CD4-positive, alpha-beta memory T cell (primary cell): ENCODE data around the gene GRIK4. TPM values are rescaled to one million over a fixed set of nuclear protein-coding genes. Genes with fewer than 3 reads are reported as not detected.

Source experiments
- CTCF ChIA-PET: fragments of 350-600 bp; sonication (Branson Sonifier 250); formaldehyde crosslinking; loops from one replicate; lab custom pipeline; 2021; ENCODE audit warnings: inconsistent platforms; ENCODE audit not compliant: partially characterized antibody; lab: Charles Lee
- POLR2A ChIA-PET: fragments of 350-600 bp; sonication (Branson Sonifier 250); formaldehyde crosslinking; loops from one replicate; lab custom pipeline; 2021; ENCODE audit not compliant: partially characterized antibody; lab: Charles Lee
- DNase-seq, 5 donors: peaks; one replicate each; pipeline versions ENCODE4 v3.0.0 to v3.0.0-alpha.2; 2020 to 2022; ENCODE audit warnings: mixed read lengths in 1 of 5
- H3K27ac ChIP-seq: one replicate; pipeline ENCODE4 v1.7.0; 2013; ENCODE audit warnings: low read depth, low read length
- H3K27me3 ChIP-seq: 2 replicates; pipeline ENCODE4 v1.7.0; 2013; ENCODE audit warnings: mild to moderate bottlenecking, low read length, moderate library complexity; ENCODE audit not compliant: insufficient read depth
- H3K36me3 ChIP-seq: 2 replicates; pipeline ENCODE4 v1.7.0; 2013; ENCODE audit warnings: mild to moderate bottlenecking, low read length, moderate library complexity; ENCODE audit not compliant: insufficient read depth
- H3K4me1 ChIP-seq: 2 replicates; pipeline ENCODE4 v1.7.0; 2013; ENCODE audit warnings: mild to moderate bottlenecking, low read length, moderate library complexity; ENCODE audit not compliant: insufficient read depth
- H3K4me3 ChIP-seq, 2 donors: one replicate each; pipeline ENCODE4 v1.7.0; 2013; ENCODE audit warnings: low read length in 2 of 2, mild to moderate bottlenecking in 1 of 2
- H3K9me3 ChIP-seq, 2 donors: one replicate each; pipeline ENCODE4 v1.7.0; 2013; ENCODE audit warnings: low read length in 2 of 2, control low read depth in 1 of 2; ENCODE audit not compliant: control insufficient read depth in 1 of 2
- H3K27ac Mint-ChIP-seq, 7 donors: one replicate each; pipeline ENCODE4 v1.8.0; 2020 to 2021; ENCODE audit warnings: mixed read lengths in 7 of 7, mild to moderate bottlenecking in 6 of 7, inconsistent platforms in 3 of 7, moderate library complexity in 3 of 7
- H3K27me3 Mint-ChIP-seq, 2 donors: one replicate each; pipeline ENCODE4 v1.8.0; 2020 to 2021; ENCODE audit warnings: mixed read lengths in 2 of 2
- H3K36me3 Mint-ChIP-seq, 2 donors: one replicate each; pipeline ENCODE4 v1.8.0; 2020 to 2021; ENCODE audit warnings: mixed read lengths in 2 of 2, inconsistent platforms in 1 of 2, mild to moderate bottlenecking in 1 of 2
- H3K4me1 Mint-ChIP-seq, 4 donors: one replicate each; pipeline ENCODE4 v1.8.0; 2020 to 2021; ENCODE audit warnings: mixed read lengths in 4 of 4, mild to moderate bottlenecking in 1 of 4
- H3K4me3 Mint-ChIP-seq, 8 donors: one replicate each; pipeline ENCODE4 v1.8.0; 2020 to 2021; ENCODE audit warnings: mixed read lengths in 8 of 8, mild to moderate bottlenecking in 7 of 8, moderate library complexity in 6 of 8, inconsistent platforms in 3 of 8
- H3K9me3 Mint-ChIP-seq, 8 donors: one replicate each; pipeline ENCODE4 v1.8.0; 2020 to 2021; ENCODE audit warnings: mixed read lengths in 8 of 8, mild to moderate bottlenecking in 5 of 8, inconsistent platforms in 3 of 8, moderate library complexity in 1 of 8
- intact Hi-C: fragments of 100-400 bp; cut with micrococcal nuclease; formaldehyde crosslinking; loops from one replicate; pipeline ENCODE4 v1.15.1; 2023
- polyA plus RNA-seq, 2 donors: library from polyadenylated mRNA; unstranded; fragments of 300-500 nt; fragmentation: Illumina TruSeq; gene quantifications; one replicate each; pipeline ENCODE4 v1.2.3, GENCODE V29; 2021
- total RNA-seq, 2 experiments: library from RNA; stranded (reverse); gene quantifications; one replicate each; pipeline ENCODE4 v1.2.3, GENCODE V29; 2021

GRIK4 gene
- total and polyA plus RNA-seq, 4 experiments from 2014 or later, result 0.06 TPM; not detected in 3

DNA sequence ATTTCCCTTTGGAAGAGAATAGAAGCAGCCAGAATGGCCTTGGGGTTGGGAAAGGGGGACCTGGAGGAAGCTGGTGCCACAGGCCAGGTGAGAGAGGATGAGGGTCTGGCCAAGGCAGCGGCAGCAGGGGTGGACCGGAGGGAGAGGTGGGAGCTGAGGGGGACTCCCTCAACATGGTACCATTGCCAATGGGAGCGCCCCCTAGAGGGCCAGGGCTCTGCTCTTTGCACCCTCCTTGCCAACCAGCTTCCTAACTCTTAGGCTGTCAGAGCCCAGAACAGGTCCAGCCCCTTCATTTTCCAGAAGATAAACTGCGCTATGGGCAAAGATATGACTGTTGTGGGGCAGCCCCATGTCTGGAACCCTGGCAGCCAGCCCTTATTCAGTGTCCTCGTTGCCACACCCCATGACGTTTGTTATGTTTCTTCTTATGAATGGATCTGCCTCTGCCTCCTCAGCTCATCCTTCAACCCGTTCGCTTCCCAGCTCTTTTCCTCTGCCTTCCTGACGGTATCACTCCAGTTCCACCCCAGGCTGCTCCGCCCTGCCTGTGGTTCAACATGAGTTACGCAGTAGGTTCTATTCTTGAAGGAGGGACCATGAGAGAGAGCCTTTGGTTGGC, 185.2 kb downstream of the GRIK4 start:
- Mint-ChIP-seq H3K27ac (no peak overlapping the region), H3K36me3 (no peaks in the 10 kb centered on the region), H3K9me3 (no peaks in the 10 kb centered on the region), H3K27me3 (peaks cover 7 to 22% of the 10 kb centered on the region in 2 donors), H3K4me1 (no peaks in the 10 kb centered on the region), H3K4me3 (no peak overlapping the region)
- intact Hi-C loops, result no loop called here
- Histone ChIP-seq H3K9me3 (no peaks in the 10 kb centered on the region), H3K4me1 (no peaks in the 10 kb centered on the region), H3K27ac (no peak overlapping the region), H3K27me3 (no peaks in the 10 kb centered on the region), H3K36me3 (no peaks in the 10 kb centered on the region), H3K4me3 (no peak overlapping the region)
- CTCF ChIA-PET, result interaction anchor here (0.6 to 1.6 kb wide), 6 partner anchors 10 to 1502 kb away, joined by 3 to 5 read pairs (median 4); no protein-coding TSS in a partner anchor
- no peak for DNase-seq
- POLR2A ChIA-PET, result no interaction called here

DNA sequence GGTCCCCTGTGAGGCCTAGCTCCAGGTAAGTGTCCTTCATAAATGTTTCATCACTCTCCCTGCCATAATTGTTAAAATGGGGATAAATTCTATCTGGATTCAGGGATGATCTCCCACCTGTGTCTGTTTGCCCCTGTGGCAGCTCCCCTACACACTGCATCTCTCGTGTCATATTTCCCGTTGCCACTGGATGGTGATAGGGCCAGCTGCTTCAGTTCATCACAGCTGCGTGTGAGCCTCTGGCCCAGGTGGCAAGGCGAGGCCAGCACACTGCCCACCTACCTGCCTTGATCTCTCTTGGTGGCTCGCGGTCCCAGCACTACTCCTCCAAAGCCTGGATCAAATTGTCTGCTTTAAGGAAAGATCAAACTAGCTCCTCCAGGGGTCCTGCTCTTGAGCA, 187.4 kb downstream of the GRIK4 start:
- POLR2A ChIA-PET, result no interaction called here

DNA sequence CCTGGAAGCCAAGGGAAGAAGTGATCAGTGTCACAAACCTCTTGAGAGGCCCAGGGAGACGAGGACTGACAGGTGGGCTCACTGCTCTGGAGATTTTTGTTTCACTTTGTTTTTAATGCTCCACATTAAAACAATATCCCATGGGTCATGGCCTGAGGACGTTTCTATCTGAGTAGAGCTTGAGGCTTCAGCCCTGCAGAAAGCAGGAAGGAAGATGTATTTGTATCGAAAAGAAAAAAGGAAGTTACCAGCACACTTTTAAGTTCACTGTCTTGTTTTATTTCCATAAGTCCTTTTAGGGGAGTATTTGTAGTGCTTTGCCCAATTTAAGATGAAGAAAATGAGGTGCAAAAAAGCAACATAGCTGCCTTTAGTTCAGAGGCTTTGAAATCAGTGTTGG, 191.1 kb downstream of the GRIK4 start:
- H3K36me3 Mint-ChIP-seq, result no peaks in the 10 kb centered on the region
- no peak overlapping the region for H3K4me3 Mint-ChIP-seq
- DNase-seq, result no peak
- POLR2A ChIA-PET, result no interaction called here
- no peaks in the 10 kb centered on the region for H3K4me1 Mint-ChIP-seq
- no peak overlapping the region for H3K27ac Mint-ChIP-seq
- Histone ChIP-seq H3K4me1 (no peaks in the 10 kb centered on the region), H3K27me3 (no peaks in the 10 kb centered on the region), H3K27ac (no peak overlapping the region), H3K9me3 (no peaks in the 10 kb centered on the region), H3K4me3 (no peak overlapping the region), H3K36me3 (no peaks in the 10 kb centered on the region)
- peaks cover 0 to 9% of the 10 kb centered on the region in 2 donors for H3K27me3 Mint-ChIP-seq
- CTCF ChIA-PET, result no interaction called here
- H3K9me3 Mint-ChIP-seq, result peaks cover 0 to 14% (median 8%) of the 10 kb centered on the region in 8 donors
- intact Hi-C loops, result no loop called here

More for the DNA sequence above, 187.4 kb downstream of the GRIK4 start:
- Histone ChIP-seq H3K4me1 (no peaks in the 10 kb centered on the region), H3K4me3 (no peak overlapping the region), H3K27ac (no peak overlapping the region), H3K27me3 (no peaks in the 10 kb centered on the region), H3K9me3 (no peaks in the 10 kb centered on the region), H3K36me3 (no peaks in the 10 kb centered on the region)
- Mint-ChIP-seq H3K27me3 (peaks cover 0 to 13% of the 10 kb centered on the region in 2 donors), H3K4me3 (no peak overlapping the region), H3K4me1 (no peaks in the 10 kb centered on the region), H3K36me3 (no peaks in the 10 kb centered on the region), H3K9me3 (no peaks in the 10 kb centered on the region), H3K27ac (no peak overlapping the region)
- CTCF ChIA-PET, result no interaction called here
- no peak for DNase-seq
- intact Hi-C loops, result no loop called here

DNA sequence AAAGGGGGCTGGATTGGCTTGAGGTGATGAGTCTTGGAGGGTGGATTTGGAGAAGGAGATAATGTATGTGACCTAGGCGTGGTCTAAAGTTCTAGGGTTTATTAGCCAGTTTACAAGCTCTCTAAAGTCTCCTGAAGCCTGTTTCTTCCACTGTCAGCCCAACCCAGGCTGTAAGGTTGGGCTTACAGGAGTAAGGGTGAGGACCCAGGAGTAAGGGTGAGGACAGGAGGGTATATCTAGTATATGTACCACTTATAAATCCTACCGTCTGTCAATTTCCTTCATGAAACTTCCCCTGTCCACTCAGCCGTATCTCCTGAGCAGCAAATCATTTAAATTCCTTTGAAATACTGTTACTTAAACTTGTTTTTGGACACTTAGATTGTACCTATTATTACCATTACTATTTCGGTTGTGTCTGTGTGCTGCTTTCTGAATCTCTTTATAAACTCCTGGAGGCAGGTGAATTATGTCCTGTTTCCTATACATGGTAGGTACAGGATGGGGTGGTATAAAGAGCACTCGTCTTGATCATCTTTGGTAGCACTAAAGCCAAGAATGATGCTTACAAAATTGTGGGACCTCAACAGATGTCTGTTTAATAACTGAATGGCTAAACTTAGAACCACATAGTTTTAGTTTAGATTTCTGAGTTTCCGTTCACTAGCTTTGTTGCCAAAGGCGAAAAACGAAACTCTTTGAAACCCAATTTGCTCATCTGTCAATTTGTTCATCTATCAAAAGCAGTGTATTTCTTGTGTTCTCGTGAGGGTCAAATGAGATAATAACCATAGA, 192.0 kb downstream of the GRIK4 start:
- ChIA-PET POLR2A (no interaction called here), CTCF (no interaction called here)
- no peak overlapping the region for H3K27ac Mint-ChIP-seq
- H3K4me1 Mint-ChIP-seq, result no peaks in the 10 kb centered on the region
- no peaks in the 10 kb centered on the region for H3K4me1 ChIP-seq
- H3K9me3 ChIP-seq, result no peaks in the 10 kb centered on the region
- H3K36me3 Mint-ChIP-seq, result no peaks in the 10 kb centered on the region
- H3K27me3 ChIP-seq, result no peaks in the 10 kb centered on the region
- peaks cover 0 to 20% (median 10%) of the 10 kb centered on the region in 8 donors for H3K9me3 Mint-ChIP-seq
- H3K4me3 ChIP-seq, result no peak overlapping the region
- no peaks in the 10 kb centered on the region for H3K36me3 ChIP-seq
- no peak overlapping the region for H3K27ac ChIP-seq
- H3K4me3 Mint-ChIP-seq, result no peak overlapping the region
- H3K27me3 Mint-ChIP-seq, result peaks cover 0 to 16% of the 10 kb centered on the region in 2 donors
- intact Hi-C loops, result no loop called here
- no peak for DNase-seq

DNA sequence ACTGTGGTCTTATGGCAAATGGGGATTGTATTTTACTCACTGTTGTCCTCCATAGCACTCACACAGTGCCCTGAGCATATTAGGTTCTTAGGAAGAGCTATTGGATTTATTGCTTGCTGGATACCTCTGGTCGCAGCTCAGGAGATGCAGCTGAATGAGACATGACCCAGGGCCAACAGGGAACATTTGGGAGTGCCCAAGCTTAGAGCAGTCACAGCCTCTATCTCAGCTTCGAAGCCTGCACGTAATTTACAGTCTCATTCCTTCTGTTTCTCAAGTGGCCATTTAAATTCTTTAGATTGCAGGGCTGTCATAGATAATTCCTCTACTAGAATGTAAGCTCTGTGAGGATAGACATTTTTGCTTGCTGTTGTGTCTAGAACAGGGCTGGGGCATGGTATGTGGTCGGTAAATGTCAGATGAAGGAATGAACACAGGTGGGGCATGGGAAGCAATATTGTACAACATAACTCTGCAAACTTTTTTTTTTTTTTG, 192.8 kb downstream of the GRIK4 start:
- Histone ChIP-seq H3K27me3 (no peaks in the 10 kb centered on the region), H3K4me1 (no peaks in the 10 kb centered on the region), H3K36me3 (no peaks in the 10 kb centered on the region), H3K4me3 (no peak overlapping the region), H3K9me3 (no peaks in the 10 kb centered on the region), H3K27ac (no peak overlapping the region)
- Mint-ChIP-seq H3K4me1 (no peaks in the 10 kb centered on the region), H3K27ac (no peak overlapping the region), H3K36me3 (no peaks in the 10 kb centered on the region), H3K4me3 (no peak overlapping the region), H3K27me3 (peaks cover 0 to 16% of the 10 kb centered on the region in 2 donors), H3K9me3 (peaks cover 0 to 20% (median 10%) of the 10 kb centered on the region in 8 donors)
- intact Hi-C loops, result no loop called here
- POLR2A ChIA-PET, result no interaction called here
- DNase-seq, result no peak
- CTCF ChIA-PET, result no interaction called here

- Mint-ChIP-seq H3K9me3 (peaks cover 0 to 20% (median 10%) of the 10 kb centered on the region in 8 donors), H3K4me3 (no peak overlapping the region), H3K36me3 (no peaks in the 10 kb centered on the region), H3K27me3 (peaks cover 0 to 15% of the 10 kb centered on the region in 2 donors), H3K27ac (no peak overlapping the region), H3K4me1 (no peaks in the 10 kb centered on the region)
- POLR2A ChIA-PET, result no interaction called here
- H3K9me3 ChIP-seq, result no peaks in the 10 kb centered on the region
- CTCF ChIA-PET, result no interaction called here
- no peaks in the 10 kb centered on the region for H3K4me1 ChIP-seq
- no peak overlapping the region for H3K27ac ChIP-seq
- no peaks in the 10 kb centered on the region for H3K27me3 ChIP-seq
- intact Hi-C loops, result no loop called here
- no peak overlapping the region for H3K4me3 ChIP-seq
- H3K36me3 ChIP-seq, result no peaks in the 10 kb centered on the region
- no peak for DNase-seq
Measured at GRCh38 chr11:120706257-120706656, 194.7 kb downstream of the GRIK4 start.

GRCh38 chr11:120707098-120707497, 195.6 kb downstream of the GRIK4 start:
- Histone ChIP-seq H3K36me3 (no peaks in the 10 kb centered on the region), H3K9me3 (no peaks in the 10 kb centered on the region), H3K27me3 (no peaks in the 10 kb centered on the region), H3K4me1 (no peaks in the 10 kb centered on the region), H3K27ac (no peak overlapping the region), H3K4me3 (no peak overlapping the region)
- POLR2A ChIA-PET, result no interaction called here
- intact Hi-C loops, result no loop called here
- DNase-seq, result no peak
- Mint-ChIP-seq H3K4me3 (no peak overlapping the region), H3K4me1 (no peaks in the 10 kb centered on the region), H3K27me3 (peaks cover 0 to 14% of the 10 kb centered on the region in 2 donors), H3K27ac (no peak overlapping the region), H3K9me3 (peaks cover 0 to 20% (median 10%) of the 10 kb centered on the region in 8 donors), H3K36me3 (no peaks in the 10 kb centered on the region)
- CTCF ChIA-PET, result no interaction called here
